HEK293T (cell line): ENCODE results near the gene GTF3A.

Source experiments
- FOXM1 ChIP-seq: fragments of 450-650 bp; IDR thresholded peaks from 2 replicates; pipeline ENCODE4 v1.6.1; 2017; ENCODE audit warnings: mild to moderate bottlenecking, borderline replicate concordance
- SP1 ChIP-seq: fragments of 450-650 bp; IDR thresholded peaks from 2 replicates; pipeline ENCODE4 v1.6.1; 2017
- TARDBP ChIP-seq: fragments of 450-650 bp; IDR thresholded peaks from 2 replicates; pipeline ENCODE4 v1.6.1; 2016

- TF ChIP-seq SP1 (no peak), TARDBP (no peak), FOXM1 (no peak)
These were observed 45.3 kb upstream of the GTF3A start for GRCh38 chr13:27379126-27379525.
